A172 (cell line): ENCODE results near the gene PDZRN3. TPM values are rescaled to one million over a fixed set of nuclear protein-coding genes. Genes with fewer than 3 reads are reported as not detected.

Experiments
- DNase-seq: peaks from one replicate; pipeline ENCODE4 v3.0.0-alpha.2; 2015; ENCODE audit warnings: low spot score
- total RNA-seq: library from RNA; depleted of rRNA; stranded (reverse); fragments of >200 nt; shearing (Covaris generic); gene quantifications from 2 replicates; pipeline ENCODE4 v1.2.3, GENCODE V29; 2014; rRNA removed

PDZRN3 gene
- not detected in 2 replicates for total RNA-seq

DNA sequence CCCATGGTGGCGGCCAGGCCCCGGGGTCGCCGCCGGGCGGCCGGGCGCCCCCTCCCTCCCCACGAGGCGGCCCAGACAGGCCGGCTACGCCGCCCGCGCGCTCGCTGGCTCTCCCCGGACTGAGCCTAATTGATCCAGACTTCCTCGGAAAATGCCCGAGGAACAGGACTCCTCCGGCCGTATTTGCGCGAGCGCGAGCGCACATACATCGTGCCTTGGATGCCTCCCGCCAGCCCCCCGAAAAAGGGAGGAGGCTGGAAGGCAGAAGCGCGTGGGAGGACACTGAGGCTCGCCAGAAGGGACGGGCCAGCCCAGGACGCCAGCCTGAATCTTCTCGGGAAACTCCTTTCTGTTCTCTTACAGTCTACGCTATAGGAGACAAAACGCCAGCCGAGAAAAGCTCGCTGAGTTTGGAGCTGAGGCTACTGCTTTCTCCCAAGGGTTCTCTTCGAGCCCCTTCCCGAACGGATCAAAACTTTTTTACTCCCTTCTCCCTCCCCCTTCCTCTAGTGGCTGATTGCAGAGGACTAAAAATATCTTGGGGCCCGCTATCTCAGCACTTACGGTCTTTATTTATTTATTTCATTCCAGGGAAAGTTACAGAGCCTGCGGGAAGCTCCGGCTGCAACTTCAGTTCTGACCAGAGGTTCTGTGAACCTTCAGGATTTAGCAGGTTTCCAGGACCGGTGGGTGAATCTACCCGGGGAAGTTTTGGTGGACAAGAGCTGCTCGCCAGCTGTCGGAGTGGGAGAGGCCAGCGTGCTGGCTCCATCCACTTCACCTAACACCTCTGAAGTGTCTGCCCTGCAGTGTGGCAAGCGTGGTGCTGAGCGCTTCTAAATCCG, at the start of gene PDZRN3:
Gene PDZRN3 (minus strand): TSS at position 121 of the 845 bp plus-strand sequence.
- no peak for DNase-seq

DNA sequence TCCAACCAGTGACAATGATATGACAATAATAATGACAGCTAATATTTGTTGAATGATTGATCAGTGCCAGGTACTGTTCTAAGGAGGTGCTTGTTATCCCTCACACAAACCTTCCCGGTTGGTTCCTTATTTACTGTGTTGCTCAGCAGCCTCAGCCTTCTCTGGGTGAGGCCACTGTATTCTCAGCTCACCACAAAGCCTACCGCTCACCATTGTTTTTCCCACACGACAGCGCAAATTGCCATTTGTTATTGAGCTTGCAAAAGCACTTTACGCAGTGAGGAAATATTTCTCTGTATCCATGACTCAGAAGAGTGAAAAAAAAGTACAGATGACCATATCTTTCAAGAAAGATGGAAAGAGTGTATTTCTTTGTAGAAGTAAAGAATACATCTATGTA, 49.5 kb upstream of the PDZRN3 start:
- DNase-seq: no peak

DNA sequence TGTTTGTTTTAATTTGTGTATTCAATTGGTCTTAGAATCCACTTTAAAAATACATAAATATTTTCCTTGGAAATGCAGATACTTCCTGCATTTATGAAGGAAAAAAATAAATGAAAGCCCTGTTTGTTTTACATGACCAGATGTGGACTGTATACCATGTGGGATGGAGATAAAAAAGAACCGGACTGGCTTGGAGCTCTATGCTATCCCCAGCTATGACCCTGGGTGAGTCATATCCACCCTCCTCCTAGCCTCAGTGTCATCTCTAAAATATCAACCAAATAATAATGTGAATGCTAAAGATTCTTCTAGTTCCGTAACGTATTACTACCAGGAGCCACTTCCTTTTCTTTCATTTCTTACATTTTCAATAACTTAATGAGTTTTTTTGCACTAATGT, 44.5 kb upstream of the PDZRN3 start:
- no peak for DNase-seq

- no peak for DNase-seq
These were observed 43.6 kb upstream of the PDZRN3 start for GRCh38 chr3:73668391-73668790.

DNA sequence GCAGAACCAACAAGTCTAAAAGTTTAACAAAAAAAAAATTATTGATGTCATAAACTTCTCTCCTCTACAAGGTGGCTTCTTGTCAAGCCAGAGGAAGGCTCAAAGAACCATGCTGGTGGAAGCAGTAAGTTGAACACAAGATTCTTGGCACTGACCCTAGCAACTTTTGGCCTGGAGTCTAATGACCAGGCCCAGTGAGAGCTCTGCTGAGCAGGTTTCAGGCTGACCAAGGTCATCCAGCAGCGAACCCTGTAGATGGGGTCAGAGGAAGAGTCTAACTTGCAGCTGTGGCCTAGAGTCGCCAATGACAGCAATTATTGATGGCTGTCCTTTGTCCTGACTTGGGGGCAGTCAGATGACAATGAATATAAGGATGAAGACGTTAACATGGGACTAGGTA, 43.1 kb upstream of the PDZRN3 start:
- DNase-seq: no peak

DNA sequence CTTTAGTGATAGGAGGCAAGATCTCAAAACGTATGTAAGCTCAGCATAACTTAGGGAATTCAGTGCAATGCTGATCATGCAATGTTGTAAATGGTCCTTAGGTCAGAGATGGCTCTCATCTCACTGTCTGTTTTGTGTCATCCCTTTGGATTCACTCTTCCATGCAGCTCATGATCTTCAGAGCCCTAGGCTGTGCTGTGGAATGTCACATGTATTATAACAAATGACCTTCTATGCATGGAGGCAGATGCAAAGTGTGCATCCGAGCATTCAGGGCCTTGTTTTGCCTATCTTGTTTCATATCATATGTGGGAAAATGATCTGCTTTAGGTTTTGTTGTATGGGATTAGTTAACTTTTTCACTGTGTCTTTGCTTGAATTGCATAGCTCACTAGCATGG, 40.5 kb upstream of the PDZRN3 start:
- no peak for DNase-seq

DNA sequence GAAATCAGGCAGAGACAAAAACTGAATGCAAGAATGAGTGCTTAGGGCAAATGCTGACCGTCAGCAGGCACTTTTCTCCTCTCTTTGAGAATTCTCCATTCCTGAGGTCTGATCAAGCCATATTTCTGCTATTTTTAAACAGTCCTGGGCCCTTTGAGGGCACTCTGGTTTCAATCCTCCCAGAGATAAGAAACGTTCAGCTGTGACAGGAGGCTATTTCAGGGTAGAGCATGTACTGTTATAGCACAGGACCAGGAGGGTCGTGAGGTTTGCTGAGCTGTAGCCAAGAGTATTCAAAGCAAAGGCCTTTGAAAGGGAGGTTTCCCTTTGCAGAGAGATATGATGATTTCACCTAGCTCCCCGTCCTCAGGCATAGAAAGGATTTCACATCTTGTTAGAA, 39.6 kb upstream of the PDZRN3 start:
- no peak for DNase-seq

DNA sequence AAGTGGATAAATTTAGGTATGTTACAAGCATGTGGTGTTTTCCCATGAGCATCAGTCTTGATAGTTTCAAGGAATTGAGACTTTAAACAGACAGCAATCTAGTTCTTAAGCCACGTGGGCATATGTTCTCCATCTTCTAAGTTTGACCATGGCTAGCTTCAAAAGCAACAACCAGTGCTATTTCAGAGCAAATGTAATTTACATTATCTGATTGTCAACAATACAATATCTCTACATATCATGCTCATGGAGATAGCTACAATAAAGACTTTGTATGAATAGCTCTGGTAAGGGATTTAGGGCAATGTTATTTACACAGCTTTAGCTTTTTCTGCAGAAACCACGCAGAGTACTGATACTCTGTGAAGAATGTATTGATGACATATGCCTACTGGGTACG, 38.8 kb upstream of the PDZRN3 start:
- no peak for DNase-seq

DNA sequence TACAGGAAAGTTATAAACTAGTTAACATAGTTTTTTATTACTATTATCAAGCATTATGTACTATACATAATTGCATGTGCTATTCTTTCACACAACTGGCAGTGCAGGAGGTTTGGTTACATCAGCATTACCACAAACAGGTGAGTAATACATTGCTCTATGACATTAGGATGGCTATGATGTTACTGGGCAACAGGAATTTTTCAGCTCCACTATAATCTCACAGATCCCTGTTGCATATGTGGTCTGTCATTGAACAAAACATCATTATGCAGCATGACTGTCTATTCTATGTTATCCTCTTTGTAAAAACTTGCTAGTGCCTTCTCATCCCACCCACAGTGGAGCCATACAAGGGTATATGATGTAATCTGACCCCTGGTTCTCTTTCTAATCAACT, 36.5 kb upstream of the PDZRN3 start:
- no peak for DNase-seq

GRCh38 chr3:73658227-73658626, 33.5 kb upstream of the PDZRN3 start:
- DNase-seq: no peak

DNA sequence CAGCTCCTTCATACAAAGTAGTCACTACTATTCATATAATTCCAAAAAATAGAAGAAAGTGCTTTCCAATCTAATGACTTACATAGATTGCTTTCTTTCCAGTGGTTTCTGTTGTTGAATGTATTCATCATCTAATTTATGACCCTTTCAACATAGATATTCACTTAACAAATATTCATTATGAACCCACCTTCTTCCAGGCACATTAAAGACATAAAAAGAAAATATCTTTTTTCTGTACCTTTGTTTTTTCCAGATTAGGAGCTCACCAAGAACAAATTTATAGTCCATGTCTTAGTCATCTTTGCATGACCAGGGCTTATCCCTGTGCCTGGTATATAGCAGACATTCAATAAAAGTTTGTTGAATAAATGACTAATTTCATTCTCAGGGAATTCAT, 32.4 kb upstream of the PDZRN3 start:
- DNase-seq: no peak

GRCh38 chr3:73656241-73656890, 31.6 kb upstream of the PDZRN3 start:
- no peak for DNase-seq

DNA sequence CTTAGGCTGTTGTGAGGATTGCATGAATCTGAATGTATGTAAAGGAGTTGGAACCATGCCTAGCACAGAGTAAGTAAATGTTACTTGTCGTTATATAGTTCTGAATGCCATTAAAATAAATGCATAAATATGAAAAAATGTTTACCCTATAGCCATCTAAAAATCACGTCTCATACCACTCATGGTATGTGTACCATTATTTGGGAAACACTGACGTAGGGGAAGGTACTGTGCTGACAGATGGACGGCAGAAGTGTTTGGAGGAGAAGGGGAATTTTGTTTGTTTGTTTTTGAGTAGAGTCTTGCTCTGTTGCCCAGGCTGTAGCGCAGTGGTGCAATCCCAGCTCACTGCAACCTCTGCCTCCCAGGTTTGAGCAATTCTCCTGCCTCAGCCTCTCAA, 30.5 kb upstream of the PDZRN3 start:
- no peak for DNase-seq

DNA sequence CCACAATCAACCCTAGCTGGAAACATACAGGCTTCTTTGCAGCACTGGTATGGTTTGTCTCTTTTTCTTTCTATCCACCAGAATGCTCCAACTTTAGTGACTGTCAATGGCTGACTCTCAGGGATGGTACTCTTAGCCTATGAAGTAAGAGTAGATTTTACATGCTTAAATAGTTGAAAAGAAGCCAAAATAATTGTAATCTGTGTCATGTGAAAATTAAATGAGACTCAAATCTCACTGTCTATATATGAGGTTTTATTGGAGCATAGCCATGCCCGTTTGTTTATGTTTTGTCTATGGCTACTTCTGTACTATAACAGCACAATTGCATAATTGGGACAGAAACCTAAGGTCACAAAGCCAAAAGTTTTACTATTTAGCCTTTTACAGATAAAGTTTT, 29.1 kb upstream of the PDZRN3 start:
- DNase-seq: no peak

- no peak for DNase-seq
These were observed 28.6 kb upstream of the PDZRN3 start for GRCh38 chr3:73653351-73653750.

DNA sequence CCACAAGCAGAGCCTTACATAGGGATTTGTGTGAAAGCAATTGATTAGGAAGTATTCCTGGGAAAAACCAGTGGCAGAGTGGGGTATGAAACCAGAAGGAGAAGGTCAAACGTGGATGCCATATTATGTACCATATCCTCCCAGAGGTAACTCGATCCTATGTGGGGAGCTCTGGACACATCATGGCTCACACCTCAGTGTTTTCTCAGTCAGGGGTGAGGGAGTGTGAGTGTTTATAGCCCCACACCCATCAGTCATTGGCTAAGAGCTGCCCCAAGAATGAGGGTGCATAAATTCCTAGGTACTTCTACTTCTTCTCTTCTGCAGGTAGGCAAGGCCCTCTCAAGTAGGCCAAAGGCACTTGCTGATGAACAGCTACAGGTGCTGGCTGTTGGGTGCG, 28.2 kb upstream of the PDZRN3 start:
- DNase-seq: no peak

- no peak for DNase-seq
These were observed 12.3 kb upstream of the PDZRN3 start for GRCh38 chr3:73637042-73637441.

- no peak for DNase-seq
These were observed 10.5 kb upstream of the PDZRN3 start for GRCh38 chr3:73635254-73635653.

DNA sequence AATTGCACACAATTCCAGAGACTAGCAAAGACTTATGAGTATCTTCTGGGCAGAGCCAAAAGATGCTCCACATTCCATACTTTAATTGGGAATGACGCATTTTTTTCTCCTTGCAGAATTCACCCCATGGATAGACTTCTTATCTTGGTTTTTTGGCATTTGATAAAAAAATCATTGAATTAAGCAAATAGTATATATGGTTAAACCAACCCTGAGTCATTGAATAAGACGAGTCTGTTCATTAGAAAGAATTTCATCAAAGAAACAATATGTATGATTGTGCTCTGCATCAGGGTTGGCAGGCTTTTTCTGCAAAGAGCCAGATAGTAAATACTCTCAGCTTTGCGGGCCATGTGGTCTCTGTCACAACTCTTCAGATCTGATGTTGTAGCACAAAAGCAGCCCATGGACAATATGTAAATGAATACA, 9.2 kb upstream of the PDZRN3 start:
- DNase-seq: no peak

GRCh38 chr3:73633453-73633852, 8.7 kb upstream of the PDZRN3 start:
- no peak for DNase-seq

- DNase-seq: no peak
These were observed 1.4 kb upstream of the PDZRN3 start for GRCh38 chr3:73626106-73626505.

- no peak for DNase-seq
These were observed 522 bp downstream of the PDZRN3 start for GRCh38 chr3:73624017-73624820.

DNA sequence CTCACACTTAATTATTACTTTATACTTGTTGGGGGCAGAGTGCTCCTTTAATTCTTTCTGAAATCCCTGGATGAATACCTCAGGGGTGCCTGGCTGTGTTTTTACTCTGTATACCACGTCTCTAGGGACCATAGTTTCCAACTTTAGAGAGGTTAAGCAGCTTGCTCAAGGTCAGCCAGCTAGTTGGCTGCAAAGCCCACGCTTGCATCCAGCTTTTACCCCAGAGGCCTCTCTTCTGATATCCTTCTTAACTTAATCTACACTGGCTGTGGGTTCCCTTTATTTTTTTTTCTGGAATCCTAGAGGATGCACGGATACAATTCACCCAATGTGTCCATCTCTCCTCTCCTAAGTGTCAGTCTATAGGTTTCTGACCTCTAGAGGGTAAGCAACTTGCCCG, 1.4 kb downstream of the PDZRN3 start:
- DNase-seq: no peak
